K562 (cell line): ENCODE results near the gene IPCEF1. TPM values are rescaled to one million over a fixed set of nuclear protein-coding genes. Genes with fewer than 3 reads are reported as not detected.

Source experiments
- ATAC-seq: fragments of 200-7000 bp; cut with Tn5 transposase; 3 replicates; pipeline ENCODE4 v1.9.1; 2020; ENCODE audit warnings: moderate library complexity
- BruUV-seq: library from RNA; stranded (reverse); fragments of 400-500 nt; replicated peaks from 2 replicates; lab custom pipeline; 2021; lab: Mats Ljungman, UMichigan
- CTCF ChIA-PET: fragments of 300-600 bp; formaldehyde crosslinking; extraction: SDS; loops from one replicate; lab custom pipeline; 2021; ENCODE audit warnings: low intra/inter-chr PET ratio; lab: Yijun Ruan, JAX
- POLR2A ChIA-PET: fragments of 300-600, 350-650 bp; sonication (Branson Sonifier 250); formaldehyde crosslinking; extraction: SDS; loops from one replicate; lab custom pipeline; 2021; ENCODE audit warnings: antibody characterized with exemption, inconsistent platforms; lab: Yijun Ruan, JAX
- DNase-seq, 4 experiments: peaks; one replicate each; pipeline versions ENCODE4 v3.0.0 to v3.0.0-alpha.2; 2011 to 2018; ENCODE audit warnings: low spot score in 3 of 4, mixed read lengths in 3 of 4; ENCODE audit errors: extremely low read depth in 1 of 4
- FAIRE-seq: peaks from 2 replicates; lab custom pipeline; 2011; peaks lifted over from hg19 to GRCh38; lab: Jason Lieb, UNC
- H2AFZ ChIP-seq: 2 replicates; pipeline ENCODE4 v1.6.0; 2011; ENCODE audit warnings: low read depth, low read length, control low read depth, inconsistent platforms
- H3K27ac ChIP-seq: fragments of 200-600 bp; 3 replicates; pipeline ENCODE4 v1.8.0; 2011; ENCODE audit warnings: low read depth, mild to moderate bottlenecking, control low read depth, inconsistent platforms, low read length, moderate library complexity, mixed read lengths; ENCODE audit errors: extremely low read depth
- H3K27me3 ChIP-seq, 2 experiments: fragments of 300-600 bp in 1 of 2; 2 replicates in 1 of 2; 3 replicates in 1 of 2; pipeline versions ENCODE4 v1.6.0 to v1.8.0; 2011; ENCODE audit warnings: inconsistent platforms in 2 of 2, low read length in 2 of 2, mild to moderate bottlenecking in 1 of 2, mixed read lengths in 1 of 2, moderate library complexity in 1 of 2; ENCODE audit not compliant: control insufficient read depth in 2 of 2, insufficient read depth in 2 of 2
- H3K36me3 ChIP-seq: fragments of 300-600 bp; 3 replicates; pipeline ENCODE4 v1.8.0; 2011; ENCODE audit warnings: mild to moderate bottlenecking, low read length, inconsistent platforms; ENCODE audit not compliant: control insufficient read depth, insufficient read depth
- H3K4me1 ChIP-seq, 2 experiments: fragments of 200-600 bp in 1 of 2; replicated peaks in 1 of 2; 2 replicates in 1 of 2; 3 replicates in 1 of 2; pipeline versions ENCODE4 v1.5.1 to v1.8.0; 2011; ENCODE audit warnings: inconsistent platforms in 2 of 2, low read length in 2 of 2, mild to moderate bottlenecking in 1 of 2, mixed read lengths in 1 of 2, moderate library complexity in 1 of 2; ENCODE audit not compliant: control insufficient read depth in 2 of 2, insufficient read depth in 2 of 2
- H3K4me2 ChIP-seq: 2 replicates; pipeline ENCODE4 v1.6.1; 2011; ENCODE audit warnings: low read length, control low read depth, inconsistent platforms, mixed read lengths; ENCODE audit not compliant: insufficient read depth
- H3K4me3 ChIP-seq: fragments of 200-600 bp; sonication (generic), shearing (Covaris generic); 2 replicates; pipeline ENCODE4 v1.5.1; 2016; ENCODE audit warnings: control low read depth, inconsistent platforms
- H3K79me2 ChIP-seq: fragments of 200-600 bp; 3 replicates; pipeline ENCODE4 v1.8.0; 2011; ENCODE audit warnings: low read length, inconsistent platforms; ENCODE audit not compliant: control insufficient read depth, insufficient read depth
- H3K9ac ChIP-seq, 2 experiments: 2 replicates each; pipeline versions ENCODE4 v1.6.0 to v1.6.1; 2011; ENCODE audit warnings: low read depth in 2 of 2, low read length in 2 of 2, control low read depth in 1 of 2, inconsistent platforms in 1 of 2, mild to moderate bottlenecking in 1 of 2, mixed read lengths in 1 of 2; ENCODE audit not compliant: insufficient read depth in 1 of 2
- H3K9me1 ChIP-seq: one replicate; pipeline ENCODE4 v1.6.0; 2011; ENCODE audit warnings: inconsistent platforms, mild to moderate bottlenecking, low read length, moderate library complexity; ENCODE audit not compliant: control insufficient read depth, insufficient read depth
- H3K9me3 ChIP-seq: replicated peaks from 2 replicates; pipeline ENCODE4 v1.5.1; 2011; ENCODE audit warnings: low read depth, low read length, inconsistent platforms; ENCODE audit not compliant: control insufficient read depth, insufficient read depth
- H4K20me1 ChIP-seq: replicated peaks from 2 replicates; pipeline ENCODE4 v1.6.1; 2011; ENCODE audit warnings: low read length, inconsistent platforms, mixed read lengths; ENCODE audit not compliant: control insufficient read depth, insufficient read depth
- EP300 ChIP-seq: IDR thresholded peaks from 2 replicates; pipeline ENCODE4 v1.6.1; 2012; ENCODE audit warnings: low read length, improper control_type of control experiment
- FIP1L1 ChIP-seq: fragments of 200-400 bp; formaldehyde crosslinking; IDR thresholded peaks from 2 replicates; pipeline ENCODE4 v1.6.1; 2018; ENCODE audit warnings: mild to moderate bottlenecking, low read depth, low read length; ENCODE audit not compliant: poor library complexity, severe bottlenecking
- FOS ChIP-seq: IDR thresholded peaks from 3 replicates; pipeline ENCODE4 v1.6.1; 2011; ENCODE audit not compliant: insufficient read length; ENCODE audit errors: extremely low read depth
- KDM2B ChIP-seq: fragments of 250-450 bp; sonication (Bioruptor Pico); IDR thresholded peaks from 2 replicates; pipeline ENCODE4 v1.8.0; 2021; ENCODE audit warnings: mild to moderate bottlenecking, moderate library complexity
- TBP ChIP-seq: optimal IDR thresholded peaks from 2 replicates; pipeline ENCODE3; 2011; ENCODE audit warnings: low read depth, low read length, improper control_type of control experiment
- THAP7 ChIP-seq: fragments of 250-450 bp; sonication (Bioruptor Pico); IDR thresholded peaks from 2 replicates; pipeline ENCODE4 v1.5.0; 2021
- ZNF699 ChIP-seq: fragments of 250-450 bp; sonication (Bioruptor Pico); IDR thresholded peaks from 2 replicates; pipeline ENCODE4 v1.8.0; 2021; ENCODE audit warnings: mild to moderate bottlenecking, moderate library complexity; ENCODE audit not compliant: insufficient replicate concordance
- WGBS: fragments of 100-300 bp; shearing (Covaris generic); methylation state at CpG from one replicate; pipeline ENCODE4 v1.1.6; 2016; ENCODE audit warnings: low coverage, mixed read lengths; ENCODE audit not compliant: insufficient coverage; ENCODE audit errors: missing lambda C conversion rate; 5-methylcytosine and 5-hydroxymethylcytosine counted together
- in situ Hi-C: fragments of 300-500 bp; cut with MboI; formaldehyde crosslinking; loops from 4 replicates; pipeline ENCODE4 v1.15.0; 2018; ENCODE audit warnings: inconsistent platforms, mixed read lengths
- intact Hi-C: fragments of 100-400 bp; cut with micrococcal nuclease; formaldehyde crosslinking; loops from 2 replicates; pipeline ENCODE4 v1.14.2; 2022
- polyA plus RNA-seq, 8 experiments: library from polyadenylated mRNA; depleted of rRNA in 4 of 8; stranded (reverse) in 5 of 8; unstranded in 3 of 8; fragments of >200 nt; fragmentation: Nextera tagmentation in 2 of 8; fragmentation: Illumina TruSeq in 1 of 8; extraction: Ambion mirVana in 2 of 8; extraction: Trizol in 1 of 8; gene quantifications; 2 replicates each; pipeline versions ENCODE4 v1.2.1 to v1.2.3, GENCODE V29; 2011 to 2014; ENCODE audit warnings: inconsistent platforms in 1 of 8, missing spikeins in 1 of 8
- total RNA-seq, 7 experiments: library from RNA; depleted of rRNA in 6 of 7; stranded (reverse); fragments of >200 nt in 6 of 7; fragmentation: Illumina TruSeq in 2 of 7; extraction: Trizol in 2 of 7; gene quantifications; 2 replicates each; pipeline versions ENCODE4 v1.2.1 to v1.2.3, GENCODE V29; 2011 to 2021; ENCODE audit warnings: low replicate concordance in 1 of 7

Gene IPCEF1
- total and polyA plus RNA-seq, 9 of the 15 experiments (the other 6 are each of a cell fraction or from before 2014, with no cell fraction given) = 0.14 to 0.18 TPM; not detected in 7

DNA sequence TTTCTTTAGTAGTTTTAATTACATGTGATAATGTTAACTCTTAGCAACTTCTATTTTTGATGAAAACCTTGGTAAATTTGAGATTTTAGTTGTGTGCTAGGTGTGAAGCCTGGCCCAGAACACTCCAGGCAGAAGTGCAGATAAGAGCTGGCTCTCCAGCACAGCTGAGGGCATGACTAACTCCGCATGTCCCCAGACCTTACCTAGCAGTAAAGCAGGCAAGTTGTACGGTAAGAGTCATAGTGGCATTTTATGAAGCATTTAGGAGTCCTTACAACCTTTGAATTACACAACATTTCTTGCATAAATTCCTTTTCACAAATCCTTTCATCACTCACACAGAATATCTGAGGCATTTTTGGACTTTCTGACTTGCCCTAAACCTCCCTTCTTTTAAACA lies 250.4 kb downstream of the IPCEF1 start:
- no peaks in the 10 kb centered on the region for H3K27me3 ChIP-seq
- CTCF ChIA-PET = no interaction called here
- in situ Hi-C loops (no loop called here), intact Hi-C loops (no loop called here)
- no peak overlapping the region for H3K27ac ChIP-seq
- H3K79me2 ChIP-seq = no peaks in the 10 kb centered on the region
- no peaks in the 10 kb centered on the region for H3K36me3 ChIP-seq
- no peaks in the 10 kb centered on the region for H3K4me1 ChIP-seq
- H3K4me3 ChIP-seq = no peak overlapping the region
- WGBS = 0% methylated on average over 2 of the region's 2 CpGs
- no peaks in the 10 kb centered on the region for H3K9me1 ChIP-seq
- no peak for TF ChIP-seq TBP
- no peak for TF ChIP-seq EP300
- no peak for TF ChIP-seq THAP7
- TF ChIP-seq FIP1L1 = no peak
- TF ChIP-seq FOS = no peak
- no peak for TF ChIP-seq KDM2B (CRISPR knock-in tag)
- TF ChIP-seq ZNF699 = no peak
- FAIRE-seq (no peak), ATAC-seq (no peak), DNase-seq (no peak)
- POLR2A ChIA-PET = no interaction called here
- no peaks in the 10 kb centered on the region for H4K20me1 ChIP-seq
- no TSS peak for BruUV-seq
- no peak overlapping the region for H3K4me2 ChIP-seq
- H3K9ac ChIP-seq = no peak overlapping the region
- no peaks in the 10 kb centered on the region for H3K9me3 ChIP-seq
- no peak overlapping the region for H2AFZ ChIP-seq

Other genes starting within 250 kb of the IPCEF1 start
- 6.7 and 11.6 TPM in 2 replicates for gene CNKSR3, start 153.9 kb upstream of the IPCEF1 start, total RNA-seq (2014; rRNA removed)
- gene CNKSR3, start 153.9 kb upstream of the IPCEF1 start, total RNA-seq (2014; rRNA removed; fragmentation: Illumina TruSeq; extraction: Trizol) = 19.4 and 20.6 TPM in 2 replicates
- 17.4 and 18.6 TPM in 2 replicates for gene CNKSR3, start 153.9 kb upstream of the IPCEF1 start, total RNA-seq (2015; rRNA removed; fragmentation: Illumina TruSeq; extraction: Trizol)
- 25.7 and 27.9 TPM in 2 replicates for gene CNKSR3, start 153.9 kb upstream of the IPCEF1 start, total RNA-seq (2021)
- 7.1 and 8.1 TPM in 2 replicates for gene CNKSR3, start 153.9 kb upstream of the IPCEF1 start, polyA plus RNA-seq (2011; rRNA removed)
- 24.2 and 29.6 TPM in 2 replicates for gene CNKSR3, start 153.9 kb upstream of the IPCEF1 start, polyA plus RNA-seq (2014; fragmentation: Illumina TruSeq; extraction: Trizol)
- 1 to 10 TPM; 4.5 to 5.3 TPM for gene CNKSR3, start 153.9 kb upstream of the IPCEF1 start, polyA plus RNA-seq (2014; fragmentation: Nextera tagmentation; extraction: Ambion mirVana)
- 9.5 and 9.7 TPM in 2 replicates for gene CNKSR3, start 153.9 kb upstream of the IPCEF1 start, polyA plus RNA-seq (2014; rRNA removed)